ELF-1 (cell line): ENCODE data around the gene TP53I11.

Experiments used
- DNase-seq: peaks from one replicate; pipeline ENCODE4 v3.0.0-alpha.2; 2016; ENCODE audit warnings: low read depth, low spot score

TP53I11 gene

DNA sequence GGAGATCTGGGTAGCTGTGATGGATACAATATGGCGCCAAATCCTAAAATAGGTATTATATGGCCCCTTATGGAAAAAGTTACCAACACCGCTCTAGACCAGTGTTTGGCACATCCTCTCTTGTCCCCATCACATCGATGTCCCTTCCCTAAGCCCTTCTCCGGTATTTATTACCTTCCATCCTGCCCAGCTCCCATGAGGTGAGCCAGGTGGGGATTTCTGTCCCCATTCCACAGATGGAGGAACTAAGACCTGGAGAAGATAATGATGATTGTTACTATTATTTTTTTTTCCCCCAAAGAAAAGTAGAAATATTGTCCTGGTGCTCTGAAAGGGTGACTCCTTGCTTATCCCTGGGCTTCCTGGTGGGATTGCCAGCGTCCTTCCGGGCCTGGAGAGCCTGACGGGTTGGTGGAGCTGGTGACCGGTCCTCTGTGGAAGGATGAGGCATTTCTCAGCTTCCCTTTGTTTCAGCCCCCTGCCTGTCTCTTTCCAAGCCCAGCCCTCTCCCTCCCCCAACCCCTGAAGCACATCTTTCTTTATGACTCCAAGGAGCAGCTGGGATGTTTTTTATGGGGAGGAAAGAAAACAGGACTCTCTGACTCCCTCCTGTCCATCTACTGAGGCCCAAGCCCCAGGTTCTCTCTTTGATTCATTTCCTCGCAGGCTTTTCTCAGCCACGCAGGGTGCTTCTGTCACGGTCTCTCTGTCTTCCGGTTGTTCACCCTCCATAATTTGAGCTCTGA is 65.4 kb downstream of the TP53I11 start:
- no peak for DNase-seq

DNA sequence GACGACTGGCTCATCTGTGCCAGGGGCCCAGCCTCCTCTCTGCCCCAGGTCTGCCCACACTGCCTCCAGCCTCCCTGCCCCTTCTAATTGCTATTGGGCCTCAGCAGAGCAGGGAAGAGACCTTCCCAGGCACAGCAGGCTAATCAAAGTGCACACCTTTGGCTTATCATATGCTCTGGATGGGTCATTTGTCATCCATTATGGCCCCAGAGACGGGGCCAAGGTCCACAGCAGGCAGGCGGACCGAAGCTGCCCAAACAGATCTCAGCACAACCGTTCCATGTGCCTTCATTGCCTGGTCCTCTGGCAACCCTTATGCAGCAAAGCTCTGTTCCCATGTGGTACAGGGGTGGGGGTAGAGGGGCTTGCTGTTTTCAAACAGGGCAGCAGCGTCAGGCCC is 66.6 kb downstream of the TP53I11 start:
- no peak for DNase-seq

DNA sequence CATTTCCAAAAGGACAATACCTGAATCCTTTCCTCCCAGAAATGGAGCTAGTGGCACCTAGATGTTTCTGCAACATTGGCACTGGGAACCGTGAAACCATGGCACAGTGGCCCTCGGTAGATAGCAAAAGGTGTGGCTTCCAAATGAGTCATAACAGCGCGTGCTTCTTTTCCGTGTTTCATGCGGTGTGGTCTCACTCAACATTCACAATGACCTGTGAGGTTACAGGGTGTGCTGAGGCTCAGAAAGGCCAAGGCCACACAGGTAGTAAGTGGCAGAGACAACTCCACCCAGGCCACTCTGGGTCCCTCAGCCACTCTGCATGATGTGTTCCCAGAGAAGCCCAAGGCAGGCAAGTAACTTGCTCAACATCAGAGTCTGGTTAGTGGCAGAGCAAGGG is 67.4 kb downstream of the TP53I11 start:
- DNase-seq, result no peak
